ENCODE measurements around the gene ANXA3.
A peak's percentile ranks its signal among the peaks of the same experiment; 100 is the strongest.

ANXA3 gene

DNA sequence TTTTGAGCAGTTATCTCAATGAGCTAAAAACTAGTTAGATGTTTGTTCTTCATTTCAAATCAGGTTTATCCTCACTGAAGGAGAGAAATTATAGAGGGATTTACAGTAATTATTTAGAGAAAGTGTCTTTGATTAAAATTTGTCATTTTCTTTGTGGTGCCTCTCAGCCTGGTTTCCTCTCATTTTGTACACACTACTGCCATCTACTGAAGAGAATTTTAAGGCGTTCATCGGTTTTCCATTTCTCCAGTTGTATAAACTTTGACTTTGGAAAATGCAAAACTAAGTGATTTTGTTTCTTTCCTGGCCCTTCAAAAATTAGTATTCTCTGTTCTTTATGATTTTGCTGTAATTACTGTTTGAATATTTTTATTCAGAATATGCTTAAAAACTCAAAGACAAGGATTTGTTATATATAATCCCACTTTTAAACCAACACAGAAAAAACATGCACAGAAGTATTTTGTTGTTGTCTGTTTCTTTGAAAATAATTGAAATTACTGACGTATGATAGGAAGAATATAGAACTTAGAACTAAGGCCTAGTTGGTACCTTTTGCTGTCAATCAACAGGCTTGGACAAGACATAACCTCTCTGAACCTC is 34.4 kb upstream of the ANXA3 start:
- in situ Hi-C loops (cut with HindIII; ENCODE audit: low sequenced_read_pairs) = no loop called here
- no peak overlapping the region for H3K4me3 ChIP-seq (ENCODE audit: low read depth, low read length)
- peak; percentile 51 for DNase-seq (ENCODE audit: low read depth, low spot score)
- TF ChIP-seq, protein P1, sequence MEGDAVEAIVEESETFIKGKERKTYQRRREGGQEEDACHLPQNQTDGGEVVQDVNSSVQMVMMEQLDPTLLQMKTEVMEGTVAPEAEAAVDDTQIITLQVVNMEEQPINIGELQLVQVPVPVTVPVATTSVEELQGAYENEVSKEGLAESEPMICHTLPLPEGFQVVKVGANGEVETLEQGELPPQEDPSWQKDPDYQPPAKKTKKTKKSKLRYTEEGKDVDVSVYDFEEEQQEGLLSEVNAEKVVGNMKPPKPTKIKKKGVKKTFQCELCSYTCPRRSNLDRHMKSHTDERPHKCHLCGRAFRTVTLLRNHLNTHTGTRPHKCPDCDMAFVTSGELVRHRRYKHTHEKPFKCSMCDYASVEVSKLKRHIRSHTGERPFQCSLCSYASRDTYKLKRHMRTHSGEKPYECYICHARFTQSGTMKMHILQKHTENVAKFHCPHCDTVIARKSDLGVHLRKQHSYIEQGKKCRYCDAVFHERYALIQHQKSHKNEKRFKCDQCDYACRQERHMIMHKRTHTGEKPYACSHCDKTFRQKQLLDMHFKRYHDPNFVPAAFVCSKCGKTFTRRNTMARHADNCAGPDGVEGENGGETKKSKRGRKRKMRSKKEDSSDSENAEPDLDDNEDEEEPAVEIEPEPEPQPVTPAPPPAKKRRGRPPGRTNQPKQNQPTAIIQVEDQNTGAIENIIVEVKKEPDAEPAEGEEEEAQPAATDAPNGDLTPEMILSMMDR (IDR thresholded peaks at IDR 0.05; ENCODE audit: low read depth, low read length) = peak; percentile 64

DNA sequence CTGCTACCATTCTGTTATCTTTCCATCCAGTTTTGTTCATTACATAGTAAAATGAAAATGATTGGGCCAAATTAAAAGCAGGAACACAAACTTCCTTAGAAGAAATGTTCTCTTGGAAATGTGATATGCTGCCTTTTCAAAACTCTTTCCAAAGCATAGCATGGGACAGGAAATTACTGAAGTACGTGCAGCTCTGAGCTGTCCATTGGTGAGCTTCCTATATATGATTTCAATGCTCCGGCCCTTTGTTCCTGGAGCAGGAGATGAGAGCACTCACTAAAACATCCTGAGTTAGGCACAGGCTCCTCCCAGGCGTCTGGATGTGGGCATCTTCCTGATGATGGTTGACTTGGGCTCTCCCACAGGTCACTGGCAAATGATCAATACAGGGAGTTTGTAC is 33.0 kb upstream of the ANXA3 start:
- TF ChIP-seq, protein P1 (IDR thresholded peaks at IDR 0.05; ENCODE audit: low read depth, low read length) = no peak
- in situ Hi-C loops (cut with HindIII; ENCODE audit: low sequenced_read_pairs) = no loop called here
- no peak overlapping the region for H3K4me3 ChIP-seq (ENCODE audit: low read depth, low read length)
- no peak for DNase-seq (ENCODE audit: low read depth, low spot score)

DNA sequence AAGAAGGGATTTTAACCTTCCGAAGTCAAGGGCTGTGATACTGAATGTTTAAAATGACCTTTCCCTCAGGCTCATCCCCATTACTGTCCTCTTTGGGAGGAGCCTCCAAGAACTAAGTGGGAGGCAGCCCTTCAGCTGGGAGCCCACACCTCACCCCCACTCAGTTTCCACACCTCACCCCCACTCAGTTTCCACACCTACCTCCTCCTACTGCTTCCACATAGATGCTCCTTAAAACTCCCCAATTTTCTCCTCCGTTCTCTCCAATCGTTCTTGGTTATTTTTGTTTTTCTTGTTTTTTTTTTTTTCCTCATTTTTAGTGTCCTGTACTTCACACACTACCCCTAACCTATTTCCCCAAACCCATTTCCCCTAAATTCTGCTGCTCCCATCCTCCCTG is 31.6 kb upstream of the ANXA3 start:
- in situ Hi-C loops (cut with HindIII; ENCODE audit: low sequenced_read_pairs) = no loop called here
- no peak for DNase-seq (ENCODE audit: low read depth, low spot score)
- TF ChIP-seq, protein P1 (IDR thresholded peaks at IDR 0.05; ENCODE audit: low read depth, low read length) = no peak
- H3K4me3 ChIP-seq (ENCODE audit: low read depth, low read length) = no peak overlapping the region

DNA sequence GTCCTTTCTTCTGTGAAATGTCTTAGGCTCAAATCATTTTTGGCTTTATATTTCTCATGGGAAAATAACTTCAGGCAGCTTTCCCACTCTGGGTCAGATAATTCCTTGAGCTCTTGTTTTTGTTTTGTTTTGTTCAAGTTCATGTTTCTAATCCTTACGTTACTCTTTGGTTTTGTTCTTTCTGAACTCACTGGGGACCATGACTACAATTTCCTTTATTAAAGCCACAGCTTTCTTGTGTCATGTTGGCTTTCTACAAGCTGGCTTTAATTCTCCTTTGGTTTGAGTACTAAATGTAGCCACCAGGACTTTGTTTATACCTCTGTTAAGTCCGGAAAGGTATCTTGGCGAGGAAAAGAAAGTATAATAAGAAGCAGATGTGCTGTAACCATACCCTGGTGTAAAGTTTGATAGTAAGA is 30.8 kb upstream of the ANXA3 start:
- TF ChIP-seq, protein P1 (IDR thresholded peaks at IDR 0.05; ENCODE audit: low read depth, low read length) = no peak
- in situ Hi-C loops (cut with HindIII; ENCODE audit: low sequenced_read_pairs) = no loop called here
- H3K4me3 ChIP-seq (ENCODE audit: low read depth, low read length) = no peak overlapping the region
- peak; percentile 66 for DNase-seq (ENCODE audit: low read depth, low spot score)

DNA sequence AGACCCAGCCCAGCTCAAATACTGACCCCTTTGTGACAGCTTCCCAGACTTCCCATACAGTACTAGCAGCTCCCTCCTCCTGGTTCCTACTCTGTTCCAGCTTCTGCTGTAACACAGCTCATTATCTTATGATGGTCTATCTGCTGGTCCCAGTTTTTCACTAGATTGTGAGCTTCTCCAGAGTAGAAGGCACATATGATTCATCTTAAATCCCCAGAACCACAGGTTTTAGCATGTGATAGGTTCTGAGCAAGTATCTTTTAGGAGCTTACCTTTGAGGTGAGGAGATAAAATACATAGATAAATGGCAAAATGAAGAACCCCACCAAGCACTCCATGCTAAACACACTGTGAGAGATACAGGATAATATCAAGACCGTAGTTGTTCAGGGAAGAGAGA is 27.6 kb upstream of the ANXA3 start:
- in situ Hi-C loops (cut with HindIII; ENCODE audit: low sequenced_read_pairs) = no loop called here
- no peak for DNase-seq (ENCODE audit: low read depth, low spot score)
- no peak overlapping the region for H3K4me3 ChIP-seq (ENCODE audit: low read depth, low read length)
- TF ChIP-seq, protein P1 (IDR thresholded peaks at IDR 0.05; ENCODE audit: low read depth, low read length) = no peak

DNA sequence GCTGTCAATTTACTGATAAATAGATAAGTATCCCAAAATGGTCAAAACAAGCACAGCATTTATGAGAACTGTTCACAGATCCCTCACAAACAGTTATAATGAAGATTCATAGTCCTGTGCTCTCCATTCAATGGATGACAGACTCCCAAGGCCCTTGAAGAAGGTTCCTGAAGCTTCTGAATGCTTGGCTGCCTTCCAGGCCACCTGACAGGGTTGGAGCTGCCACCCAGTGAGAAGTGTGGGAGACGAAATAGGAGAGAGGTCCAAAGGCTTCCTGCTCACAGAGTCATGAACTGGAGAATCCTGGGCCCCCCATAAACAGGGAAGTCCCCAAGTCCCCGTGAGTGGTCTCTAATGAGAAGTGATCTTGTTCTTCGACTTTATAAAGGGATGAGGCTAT is 26.0 kb upstream of the ANXA3 start:
- no peak for DNase-seq (ENCODE audit: low read depth, low spot score)
- in situ Hi-C loops (cut with HindIII; ENCODE audit: low sequenced_read_pairs) = no loop called here
- TF ChIP-seq, protein P1 (IDR thresholded peaks at IDR 0.05; ENCODE audit: low read depth, low read length) = no peak

More for the DNA sequence above, 26.0 kb upstream of the ANXA3 start:
- H3K4me3 ChIP-seq (ENCODE audit: low read depth, low read length) = no peak overlapping the region

Measured in astrocyte of the spinal cord (primary cell).